K562 (cell line): ENCODE results near the gene KLK8.

Experiments
- FOS ChIP-seq: IDR thresholded peaks from 3 replicates; pipeline ENCODE4 v1.6.1; 2011; ENCODE audit not compliant: insufficient read length; ENCODE audit errors: extremely low read depth
- HNRNPUL1 ChIP-seq: fragments of 200-400 bp; formaldehyde crosslinking; IDR thresholded peaks from 2 replicates; pipeline ENCODE4 v1.6.1; 2017; ENCODE audit warnings: low read length
- MAFF ChIP-seq: IDR thresholded peaks from 2 replicates; pipeline ENCODE4 v1.6.1; 2012; ENCODE audit warnings: low read length, improper control_type of control experiment
- REST ChIP-seq, 2 experiments: fragments of 450-650 bp; formaldehyde crosslinking in 1 of 2; IDR thresholded peaks; 2 replicates each; pipeline versions ENCODE4 v1.4.0 to v1.6.1; 2014 to 2020; ENCODE audit warnings: mild to moderate bottlenecking in 2 of 2, borderline replicate concordance in 1 of 2, low read depth in 1 of 2
- SMAD1 ChIP-seq: fragments of 150-350 bp; IDR thresholded peaks from 2 replicates; pipeline ENCODE4 v1.6.1; 2014; ENCODE audit warnings: low read length, low read depth; ENCODE audit not compliant: partially characterized antibody
- SMAD4 ChIP-seq: fragments of 250-450 bp; sonication (Bioruptor Pico); conservative IDR thresholded peaks from 2 replicates; pipeline ENCODE4 v1.8.0; 2021; ENCODE audit warnings: inconsistent platforms, mild to moderate bottlenecking, moderate library complexity
- XRCC5 ChIP-seq: fragments of 200-400 bp; formaldehyde crosslinking; IDR thresholded peaks from 2 replicates; pipeline ENCODE4 v1.6.1; 2017; ENCODE audit warnings: low read depth, mild to moderate bottlenecking, low read length

GRCh38 chr19:50963381-50963780, 38.0 kb downstream of the KLK8 start:
- TF ChIP-seq FOS, result no peak
- TF ChIP-seq REST (IDR thresholded peaks at IDR 0.05; ENCODE audit: borderline replicate concordance), result no peak
- no peak for TF ChIP-seq REST (CRISPR knock-in tag; IDR thresholded peaks at IDR 0.05; ENCODE audit: low read depth)
- no peak for TF ChIP-seq HNRNPUL1
- no peak for TF ChIP-seq MAFF
- TF ChIP-seq XRCC5, result no peak
- no peak for TF ChIP-seq SMAD1
- TF ChIP-seq SMAD4 (CRISPR knock-in tag), result no peak
